Activated CD4-positive, alpha-beta memory T cell treated with anti-CD3 and anti-CD28 coated beads for 36 hours (primary cell): Measurements from ENCODE around the gene LMX1B. TPM values are rescaled to one million over a fixed set of nuclear protein-coding genes. Genes with fewer than 3 reads are reported as not detected.
A peak's percentile ranks its signal among the peaks of the same experiment; 100 is the strongest.
"Not testable (repeated sequence)": the region's sequence is repeated elsewhere in the genome, so short reads cannot be mapped to it uniquely, and the experiment has no call there.

Experiments
- CTCF ChIA-PET: fragments of 350-600 bp; sonication (Branson Sonifier 250); formaldehyde crosslinking; loops from one replicate; lab custom pipeline; 2021; ENCODE audit warnings: antibody characterized with exemption, inconsistent platforms; lab: Charles Lee
- POLR2A ChIA-PET: fragments of 350-600 bp; sonication (Branson Sonifier 250); formaldehyde crosslinking; loops from one replicate; lab custom pipeline; 2021; ENCODE audit warnings: antibody characterized with exemption; lab: Charles Lee
- DNase-seq: peaks from one replicate; pipeline ENCODE4 v3.0.0-alpha.2; 2020
- H3K27ac Mint-ChIP-seq: one replicate; pipeline ENCODE4 v1.8.0; 2021; ENCODE audit warnings: mixed read lengths
- H3K27me3 Mint-ChIP-seq: one replicate; pipeline ENCODE4 v1.8.0; 2021; ENCODE audit warnings: mixed read lengths
- H3K36me3 Mint-ChIP-seq: one replicate; pipeline ENCODE4 v1.8.0; 2021; ENCODE audit warnings: mixed read lengths
- H3K4me1 Mint-ChIP-seq: one replicate; pipeline ENCODE4 v1.8.0; 2021; ENCODE audit warnings: low read depth, mixed read lengths
- H3K4me3 Mint-ChIP-seq: one replicate; pipeline ENCODE4 v1.8.0; 2021; ENCODE audit warnings: mild to moderate bottlenecking, mixed read lengths
- H3K9me3 Mint-ChIP-seq: one replicate; pipeline ENCODE4 v1.8.0; 2021; ENCODE audit warnings: mixed read lengths
- intact Hi-C: fragments of 100-400 bp; cut with micrococcal nuclease; formaldehyde crosslinking; loops from one replicate; pipeline ENCODE4 v1.15.1; 2023
- total RNA-seq, 2 experiments: library from RNA; stranded (reverse); gene quantifications; one replicate each; pipeline ENCODE4 v1.2.3, GENCODE V29; 2021

LMX1B gene
- total RNA-seq: not detected

- Mint-ChIP-seq H3K27ac (peak within 1 kb of the TSS; percentile 45), H3K36me3 (no peaks in the 10 kb centered on the region), H3K9me3 (no peaks in the 10 kb centered on the region), H3K27me3 (peaks cover 70% of the 10 kb centered on the region), H3K4me3 (peak within 1 kb of the TSS; percentile 57), H3K4me1 (peaks cover 30% of the 10 kb centered on the region)
- ChIA-PET CTCF (interaction anchor here (0.7 to 1.4 kb wide), 3 partner anchors 13 to 168 kb away, joined by 3 to 5 read pairs (median 3); no protein-coding TSS in a partner anchor), POLR2A (no interaction called here)
- no peak for DNase-seq
- intact Hi-C loops: loop anchor here (10.0 kb wide), 1 partner anchor 171 kb away; no protein-coding TSS in a partner anchor
These were observed at the start of gene LMX1B for GRCh38 chr9:126613651-126614050. LMX1B (plus strand) TSS chr9:126613928; CDS start chr9:126614450, 522 bp downstream.

- POLR2A ChIA-PET: no interaction called here
These were observed 49.6 kb upstream of the LMX1B start for GRCh38 chr9:126564128-126564527.

GRCh38 chr9:126564716-126565115 is 49.0 kb upstream of the LMX1B start:
- Mint-ChIP-seq H3K27me3 (peaks cover 52% of the 10 kb centered on the region), H3K4me1 (no peaks in the 10 kb centered on the region), H3K36me3 (no peaks in the 10 kb centered on the region), H3K27ac (no peak overlapping the region), H3K9me3 (no peaks in the 10 kb centered on the region), H3K4me3 (no peak overlapping the region)
- POLR2A ChIA-PET: no interaction called here
- intact Hi-C loops: no loop called here
- no peak for DNase-seq
- CTCF ChIA-PET: interaction anchor here (0.8 to 14.2 kb wide), 2 partner anchors 65 to 66 kb away, joined by 4 to 401 read pairs; no protein-coding TSS in a partner anchor

More at GRCh38 chr9:126564128-126564527, 49.6 kb upstream of the LMX1B start:
- H3K27ac Mint-ChIP-seq: no peak overlapping the region
- H3K4me1 Mint-ChIP-seq: no peaks in the 10 kb centered on the region
- no peak overlapping the region for H3K4me3 Mint-ChIP-seq
- CTCF ChIA-PET: interaction anchor here (14.2 kb wide), 1 partner anchor 64 kb away, joined by 401 read pairs; no protein-coding TSS in a partner anchor
- no peak for DNase-seq
- peaks cover 58% of the 10 kb centered on the region for H3K27me3 Mint-ChIP-seq
- intact Hi-C loops: no loop called here
- no peaks in the 10 kb centered on the region for H3K9me3 Mint-ChIP-seq
- no peaks in the 10 kb centered on the region for H3K36me3 Mint-ChIP-seq

- intact Hi-C loops: no loop called here
- no peak for DNase-seq
- no peaks in the 10 kb centered on the region for H3K36me3 Mint-ChIP-seq
- ChIA-PET POLR2A (no interaction called here), CTCF (interaction anchor here (0.8 to 1.9 kb wide), 2 partner anchors 8 to 66 kb away, joined by 4 to 6 read pairs; no protein-coding TSS in a partner anchor)
- peaks cover 49% of the 10 kb centered on the region for H3K27me3 Mint-ChIP-seq
- no peaks in the 10 kb centered on the region for H3K4me1 Mint-ChIP-seq
- no peak overlapping the region for H3K4me3 Mint-ChIP-seq
- H3K9me3 Mint-ChIP-seq: no peaks in the 10 kb centered on the region
- H3K27ac Mint-ChIP-seq: no peak overlapping the region
These were observed 48.2 kb upstream of the LMX1B start for GRCh38 chr9:126565336-126566128.

- Mint-ChIP-seq H3K36me3 (no peaks in the 10 kb centered on the region), H3K27ac (no peak overlapping the region), H3K9me3 (no peaks in the 10 kb centered on the region), H3K27me3 (peaks cover 31% of the 10 kb centered on the region), H3K4me3 (no peak overlapping the region), H3K4me1 (no peaks in the 10 kb centered on the region)
- intact Hi-C loops: no loop called here
- CTCF ChIA-PET: interaction anchor here (0.7 to 1.4 kb wide), 2 partner anchors 68 to 71 kb away, joined by 3 read pairs; no protein-coding TSS in a partner anchor
- no peak for DNase-seq
- POLR2A ChIA-PET: no interaction called here
These were observed 44.7 kb upstream of the LMX1B start for GRCh38 chr9:126569036-126569435.

GRCh38 chr9:126578029-126578428 is 35.7 kb upstream of the LMX1B start:
- ChIA-PET CTCF (interaction anchor here (0.8 to 1.7 kb wide), 2 partner anchors 20 to 88 kb away, joined by 3 to 4 read pairs; no protein-coding TSS in a partner anchor), POLR2A (no interaction called here)
- Mint-ChIP-seq H3K27me3 (peaks cover 12% of the 10 kb centered on the region), H3K27ac (no peak overlapping the region), H3K4me3 (no peak overlapping the region), H3K9me3 (no peaks in the 10 kb centered on the region), H3K36me3 (no peaks in the 10 kb centered on the region), H3K4me1 (no peaks in the 10 kb centered on the region)
- no peak for DNase-seq
- intact Hi-C loops: no loop called here

GRCh38 chr9:126580319-126580718 is 33.4 kb upstream of the LMX1B start:
- H3K4me3 Mint-ChIP-seq, H3K9me3 Mint-ChIP-seq, DNase-seq, H3K36me3 Mint-ChIP-seq, H3K4me1 Mint-ChIP-seq, H3K27ac Mint-ChIP-seq, intact Hi-C loops: not testable (repeated sequence)
- ChIA-PET POLR2A (interaction anchor here (0.6 kb wide), 1 partner anchor 434 kb away, joined by 3 read pairs; no protein-coding TSS in a partner anchor), CTCF (interaction anchor here (1.4 kb wide), 1 partner anchor 81 kb away, joined by 3 read pairs; no protein-coding TSS in a partner anchor)
- peaks cover 20% of the 10 kb centered on the region for H3K27me3 Mint-ChIP-seq

GRCh38 chr9:126581893-126582292 is 31.8 kb upstream of the LMX1B start:
- ChIA-PET CTCF (interaction anchor here (0.7 kb wide), 1 partner anchor 1174 kb away, joined by 3 read pairs; no protein-coding TSS in a partner anchor), POLR2A (no interaction called here)
- no peaks in the 10 kb centered on the region for H3K9me3 Mint-ChIP-seq
- H3K27me3 Mint-ChIP-seq: peaks cover 35% of the 10 kb centered on the region
- H3K4me3 Mint-ChIP-seq: no peak overlapping the region
- no peak overlapping the region for H3K27ac Mint-ChIP-seq
- no peak for DNase-seq
- H3K36me3 Mint-ChIP-seq: no peaks in the 10 kb centered on the region
- intact Hi-C loops: no loop called here
- no peaks in the 10 kb centered on the region for H3K4me1 Mint-ChIP-seq

- Mint-ChIP-seq H3K4me1 (no peaks in the 10 kb centered on the region), H3K27me3 (peaks cover 33% of the 10 kb centered on the region), H3K9me3 (no peaks in the 10 kb centered on the region), H3K36me3 (no peaks in the 10 kb centered on the region), H3K27ac (no peak overlapping the region), H3K4me3 (no peak overlapping the region)
- POLR2A ChIA-PET: no interaction called here
- DNase-seq: no peak
- intact Hi-C loops: no loop called here
- CTCF ChIA-PET: no interaction called here
These were observed 31.3 kb upstream of the LMX1B start for GRCh38 chr9:126582427-126582826.

- Mint-ChIP-seq H3K27ac (no peak overlapping the region), H3K27me3 (peaks cover 33% of the 10 kb centered on the region), H3K36me3 (no peaks in the 10 kb centered on the region), H3K4me3 (no peak overlapping the region), H3K9me3 (no peaks in the 10 kb centered on the region), H3K4me1 (no peaks in the 10 kb centered on the region)
- DNase-seq: no peak
- ChIA-PET POLR2A (no interaction called here), CTCF (no interaction called here)
- intact Hi-C loops: no loop called here
These were observed 30.5 kb upstream of the LMX1B start for GRCh38 chr9:126583144-126583760.

- H3K36me3 Mint-ChIP-seq: no peaks in the 10 kb centered on the region
- no peaks in the 10 kb centered on the region for H3K9me3 Mint-ChIP-seq
- peaks cover 37% of the 10 kb centered on the region for H3K27me3 Mint-ChIP-seq
- ChIA-PET CTCF (interaction anchor here (1.0 kb wide), 1 partner anchor 106 kb away, joined by 3 read pairs; no protein-coding TSS in a partner anchor), POLR2A (no interaction called here)
- no peak overlapping the region for H3K4me3 Mint-ChIP-seq
- H3K4me1 Mint-ChIP-seq: no peaks in the 10 kb centered on the region
- no peak overlapping the region for H3K27ac Mint-ChIP-seq
- intact Hi-C loops: no loop called here
- DNase-seq: no peak
These were observed 29.1 kb upstream of the LMX1B start for GRCh38 chr9:126584611-126585010.

GRCh38 chr9:126586236-126586635 is 27.5 kb upstream of the LMX1B start:
- ChIA-PET CTCF (interaction anchor here (1.4 kb wide), 1 partner anchor 28 kb away, joined by 3 read pairs; no protein-coding TSS in a partner anchor), POLR2A (no interaction called here)
- intact Hi-C loops: no loop called here
- Mint-ChIP-seq H3K36me3 (no peaks in the 10 kb centered on the region), H3K27me3 (peaks cover 41% of the 10 kb centered on the region), H3K4me3 (no peak overlapping the region), H3K9me3 (no peaks in the 10 kb centered on the region), H3K4me1 (no peaks in the 10 kb centered on the region), H3K27ac (no peak overlapping the region)
- DNase-seq: no peak
